Measurements from ENCODE around the gene HMGN1.

The HMGN1 gene

DNA sequence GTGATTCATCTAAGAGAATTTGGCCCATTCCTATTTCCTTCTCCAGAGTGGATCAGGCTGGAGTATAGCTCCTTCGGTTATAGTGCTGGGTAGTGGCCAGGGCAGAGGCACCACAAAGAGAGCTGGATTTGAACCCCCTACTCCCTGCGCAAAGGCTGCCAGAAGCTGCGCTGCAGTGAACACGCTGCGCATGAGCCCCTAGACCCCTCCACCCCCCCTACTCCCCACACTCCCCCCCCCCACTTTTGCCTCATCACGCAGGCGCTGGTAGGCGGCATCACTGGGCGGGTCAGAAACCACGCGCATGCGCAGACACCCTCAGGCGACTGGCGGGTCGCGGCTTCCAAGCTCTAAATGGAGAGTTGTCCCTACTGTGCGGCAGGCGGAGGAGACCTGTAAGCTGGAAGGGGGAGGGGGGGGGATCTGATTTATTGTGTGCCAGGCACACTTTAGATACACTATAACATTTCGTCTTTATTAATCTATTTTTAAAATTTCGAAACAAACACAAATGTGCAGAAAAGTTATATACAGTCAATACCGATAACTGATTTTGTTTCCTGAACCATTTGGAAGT, 38.7 kb upstream of the HMGN1 start:
- Histone ChIP-seq H4K20me1 (ENCODE audit: insufficient read depth, low read length) (peaks cover 15% of the 10 kb centered on the region), H3K4me1 (ENCODE audit: insufficient read depth, low read length) (peaks cover 23% of the 10 kb centered on the region), H3K79me2 (ENCODE audit: insufficient read depth, low read length) (peaks cover 62% of the 10 kb centered on the region), H3K9me3 (ENCODE audit: insufficient read depth, low read length, severe bottlenecking) (no peaks in the 10 kb centered on the region), H3K9ac (ENCODE audit: low read depth, low read length) (peak overlapping the region; percentile 56), H3K4me3 (ENCODE audit: low read depth in 1 of 2, low read length in 2 of 2) (peak overlapping the region; percentile 36 to 61; a peak in 3 of 4 replicates), H2AFZ (ENCODE audit: low read depth, low read length) (peak overlapping the region; percentile 84), H3K27ac (ENCODE audit: low read length) (peak overlapping the region; percentile 73), H3K36me3 (ENCODE audit: insufficient read depth, low read length) (peaks cover 33% of the 10 kb centered on the region), H3K27me3 (ENCODE audit: insufficient read depth, low read length, poor library complexity) (no peaks in the 10 kb centered on the region), H3K4me2 (ENCODE audit: insufficient read depth, low read length) (peak overlapping the region; percentile 93)
- TF ChIP-seq EZH2 (IDR thresholded peaks at IDR 0.05; ENCODE audit: borderline replicate concordance, low read depth, low read length, severe bottlenecking) = no peak
- TF ChIP-seq, protein P1, sequence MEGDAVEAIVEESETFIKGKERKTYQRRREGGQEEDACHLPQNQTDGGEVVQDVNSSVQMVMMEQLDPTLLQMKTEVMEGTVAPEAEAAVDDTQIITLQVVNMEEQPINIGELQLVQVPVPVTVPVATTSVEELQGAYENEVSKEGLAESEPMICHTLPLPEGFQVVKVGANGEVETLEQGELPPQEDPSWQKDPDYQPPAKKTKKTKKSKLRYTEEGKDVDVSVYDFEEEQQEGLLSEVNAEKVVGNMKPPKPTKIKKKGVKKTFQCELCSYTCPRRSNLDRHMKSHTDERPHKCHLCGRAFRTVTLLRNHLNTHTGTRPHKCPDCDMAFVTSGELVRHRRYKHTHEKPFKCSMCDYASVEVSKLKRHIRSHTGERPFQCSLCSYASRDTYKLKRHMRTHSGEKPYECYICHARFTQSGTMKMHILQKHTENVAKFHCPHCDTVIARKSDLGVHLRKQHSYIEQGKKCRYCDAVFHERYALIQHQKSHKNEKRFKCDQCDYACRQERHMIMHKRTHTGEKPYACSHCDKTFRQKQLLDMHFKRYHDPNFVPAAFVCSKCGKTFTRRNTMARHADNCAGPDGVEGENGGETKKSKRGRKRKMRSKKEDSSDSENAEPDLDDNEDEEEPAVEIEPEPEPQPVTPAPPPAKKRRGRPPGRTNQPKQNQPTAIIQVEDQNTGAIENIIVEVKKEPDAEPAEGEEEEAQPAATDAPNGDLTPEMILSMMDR (IDR thresholded peaks at IDR 0.05; ENCODE audit: borderline replicate concordance, extremely low read depth, low read length, poor library complexity, severe bottlenecking) = no peak
- peak; percentile 97 for DNase-seq
- ATAC-seq (ENCODE audit: insufficient read depth, low read depth) = peak; percentile 74

DNA sequence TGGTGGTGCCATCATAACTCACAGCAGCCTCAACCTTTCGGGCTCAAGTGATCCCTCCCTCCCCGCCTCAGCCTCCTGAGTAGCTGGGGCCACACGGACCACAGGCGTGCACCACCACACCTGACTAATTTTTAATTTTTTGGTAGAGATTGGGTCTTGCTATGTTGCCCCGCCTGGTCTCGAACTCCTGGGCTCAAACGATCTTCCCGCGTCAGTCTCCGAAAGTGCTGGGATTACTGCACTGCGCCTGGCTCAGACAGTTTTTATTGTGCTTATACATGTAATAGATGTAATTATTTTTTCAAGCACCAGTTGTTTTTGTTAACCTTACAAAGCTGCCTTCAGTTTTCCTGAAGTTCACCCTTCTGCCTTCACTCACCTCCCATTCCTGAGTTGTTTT, 38.0 kb upstream of the HMGN1 start:
- ATAC-seq (ENCODE audit: insufficient read depth, low read depth) (no peak), DNase-seq (no peak)
- Histone ChIP-seq H3K9ac (ENCODE audit: low read depth, low read length) (peak overlapping the region; percentile 56), H3K27ac (ENCODE audit: low read length) (peak overlapping the region; percentile 73; the same call in 1 of the 2 replicates), H3K4me2 (ENCODE audit: insufficient read depth, low read length) (peak overlapping the region; percentile 93), H3K4me3 (ENCODE audit: low read depth in 1 of 2, low read length in 2 of 2) (peak overlapping the region; percentile 13 to 61; a peak in 1 of 4 replicates), H3K36me3 (ENCODE audit: insufficient read depth, low read length) (peaks cover 27% of the 10 kb centered on the region), H3K79me2 (ENCODE audit: insufficient read depth, low read length) (peaks cover 69% of the 10 kb centered on the region), H3K9me3 (ENCODE audit: insufficient read depth, low read length, severe bottlenecking) (no peaks in the 10 kb centered on the region), H4K20me1 (ENCODE audit: insufficient read depth, low read length) (peaks cover 15% of the 10 kb centered on the region), H2AFZ (ENCODE audit: low read depth, low read length) (peak overlapping the region; percentile 84; the same call in 1 of the 2 replicates), H3K27me3 (ENCODE audit: insufficient read depth, low read length, poor library complexity) (no peaks in the 10 kb centered on the region), H3K4me1 (ENCODE audit: insufficient read depth, low read length) (peaks cover 28% of the 10 kb centered on the region)
- TF ChIP-seq, protein P1 (IDR thresholded peaks at IDR 0.05; ENCODE audit: borderline replicate concordance, extremely low read depth, low read length, poor library complexity, severe bottlenecking) = no peak
- TF ChIP-seq EZH2 (IDR thresholded peaks at IDR 0.05; ENCODE audit: borderline replicate concordance, low read depth, low read length, severe bottlenecking) = no peak

DNA sequence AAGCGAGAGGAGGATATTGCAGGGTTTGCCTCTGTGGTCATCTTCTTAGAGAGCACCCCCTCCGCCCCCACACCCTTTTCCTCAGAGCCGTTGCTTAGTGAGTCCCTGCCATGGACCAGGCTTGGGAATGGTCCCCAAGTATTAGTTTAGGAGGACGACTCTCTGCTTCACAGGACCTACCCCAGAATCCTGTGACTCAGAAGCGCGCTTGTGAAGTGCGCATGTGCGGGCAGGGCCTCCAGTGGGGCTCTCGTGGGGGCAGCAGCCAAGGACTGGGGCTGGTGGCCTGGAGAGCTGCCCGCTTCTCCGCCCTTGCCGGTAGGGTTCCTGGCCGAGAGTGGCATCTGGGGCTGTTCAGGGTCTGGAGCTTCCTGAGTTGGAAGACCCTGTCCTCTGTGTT, 37.3 kb upstream of the HMGN1 start:
- peaks cover 12% of the 10 kb centered on the region for H4K20me1 ChIP-seq (ENCODE audit: insufficient read depth, low read length)
- H3K9me3 ChIP-seq (ENCODE audit: insufficient read depth, low read length, severe bottlenecking) = no peaks in the 10 kb centered on the region
- no peak overlapping the region for H2AFZ ChIP-seq (ENCODE audit: low read depth, low read length)
- DNase-seq (no peak), ATAC-seq (ENCODE audit: insufficient read depth, low read depth) (no peak)
- H3K27ac ChIP-seq (ENCODE audit: low read length) = no peak overlapping the region
- peaks cover 35% of the 10 kb centered on the region for H3K4me1 ChIP-seq (ENCODE audit: insufficient read depth, low read length)
- peaks cover 21% of the 10 kb centered on the region for H3K36me3 ChIP-seq (ENCODE audit: insufficient read depth, low read length)
- no peak overlapping the region for H3K9ac ChIP-seq (ENCODE audit: low read depth, low read length)
- TF ChIP-seq, protein P1 (IDR thresholded peaks at IDR 0.05; ENCODE audit: borderline replicate concordance, extremely low read depth, low read length, poor library complexity, severe bottlenecking) = no peak
- no peak for TF ChIP-seq EZH2 (IDR thresholded peaks at IDR 0.05; ENCODE audit: borderline replicate concordance, low read depth, low read length, severe bottlenecking)
- H3K4me2 ChIP-seq (ENCODE audit: insufficient read depth, low read length) = no peak overlapping the region
- H3K79me2 ChIP-seq (ENCODE audit: insufficient read depth, low read length) = peaks cover 76% of the 10 kb centered on the region
- H3K4me3 ChIP-seq (ENCODE audit: low read depth in 1 of 2, low read length in 2 of 2) = no peak overlapping the region
- no peaks in the 10 kb centered on the region for H3K27me3 ChIP-seq (ENCODE audit: insufficient read depth, low read length, poor library complexity)

Data from DND-41 (cell line).